IPS-NIHi7 (cell line): ENCODE results near the gene PRKCA.
"Not testable (repeated sequence)": the region's sequence is repeated elsewhere in the genome, so short reads cannot be mapped to it uniquely, and the experiment has no call there.

ENCODE experiments used
- DNase-seq: peaks from one replicate; pipeline ENCODE4 v3.0.0; 2012; ENCODE audit warnings: mixed read lengths; ENCODE audit errors: extremely low spot score

PRKCA gene

GRCh38 chr17:66438101-66438500 is 135.7 kb downstream of the PRKCA start:
- DNase-seq: no peak

- DNase-seq: no peak
These were observed 138.8 kb downstream of the PRKCA start for GRCh38 chr17:66441101-66441661.

- DNase-seq: no peak
These were observed 140.8 kb downstream of the PRKCA start for GRCh38 chr17:66443166-66443565.

GRCh38 chr17:66443606-66444005 is 141.2 kb downstream of the PRKCA start:
- no peak for DNase-seq

- no peak for DNase-seq
These were observed 141.6 kb downstream of the PRKCA start for GRCh38 chr17:66444031-66444430.

- DNase-seq: no peak
These were observed 142.8 kb downstream of the PRKCA start for GRCh38 chr17:66445229-66445628.

- DNase-seq: no peak
These were observed 144.0 kb downstream of the PRKCA start for GRCh38 chr17:66446419-66446818.

- DNase-seq: no peak
These were observed 144.7 kb downstream of the PRKCA start for GRCh38 chr17:66447159-66447558.

GRCh38 chr17:66448026-66448639 is 145.7 kb downstream of the PRKCA start:
- no peak for DNase-seq

GRCh38 chr17:66449418-66449977 is 147.1 kb downstream of the PRKCA start:
- no peak for DNase-seq

- peak; percentile 28 for DNase-seq
These were observed 147.8 kb downstream of the PRKCA start for GRCh38 chr17:66450008-66450851.

GRCh38 chr17:66450852-66451158 is 148.4 kb downstream of the PRKCA start:
- DNase-seq: no peak

- DNase-seq: peak; percentile 88
These were observed 149.1 kb downstream of the PRKCA start for GRCh38 chr17:66451188-66452149.

- no peak for DNase-seq
These were observed 152.6 kb downstream of the PRKCA start for GRCh38 chr17:66455060-66455459.

GRCh38 chr17:66457499-66457898 is 155.1 kb downstream of the PRKCA start:
- not testable (repeated sequence) for DNase-seq

GRCh38 chr17:66458782-66459181 is 156.4 kb downstream of the PRKCA start:
- no peak for DNase-seq

GRCh38 chr17:66459811-66460270 is 157.4 kb downstream of the PRKCA start:
- no peak for DNase-seq

- no peak for DNase-seq
These were observed 158.1 kb downstream of the PRKCA start for GRCh38 chr17:66460558-66460957.

- no peak for DNase-seq
These were observed 159.1 kb downstream of the PRKCA start for GRCh38 chr17:66461343-66461995.

- no peak for DNase-seq
These were observed 159.6 kb downstream of the PRKCA start for GRCh38 chr17:66462010-66462409.

- no peak for DNase-seq
These were observed 162.5 kb downstream of the PRKCA start for GRCh38 chr17:66464921-66465320.
